ENCODE measurements around the gene POLD2.

DNA sequence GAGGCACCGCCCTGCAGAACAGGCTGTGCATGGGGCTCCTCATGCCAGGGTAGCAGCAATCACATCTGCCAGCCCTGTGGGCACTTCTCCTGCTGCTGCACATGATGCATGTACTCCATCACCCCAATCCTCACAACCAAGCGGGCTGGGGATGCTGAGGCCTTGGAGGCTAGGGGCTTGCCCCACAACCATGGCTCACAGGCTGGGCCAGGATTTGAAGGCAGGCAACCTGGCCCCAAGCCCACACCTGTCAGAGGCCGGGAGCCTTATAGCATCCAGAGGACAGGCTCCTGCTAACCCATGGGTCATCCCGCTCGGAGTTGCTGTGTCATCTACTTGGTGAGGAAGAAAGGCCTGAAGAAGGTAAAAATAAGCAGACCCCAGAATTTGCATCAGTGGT lies 43.2 kb downstream of the POLD2 start:
- TF ChIP-seq POLR2A (IDR thresholded peaks at IDR 0.05; ENCODE audit: low read depth, low read length): no peak
- TF ChIP-seq, protein P1, sequence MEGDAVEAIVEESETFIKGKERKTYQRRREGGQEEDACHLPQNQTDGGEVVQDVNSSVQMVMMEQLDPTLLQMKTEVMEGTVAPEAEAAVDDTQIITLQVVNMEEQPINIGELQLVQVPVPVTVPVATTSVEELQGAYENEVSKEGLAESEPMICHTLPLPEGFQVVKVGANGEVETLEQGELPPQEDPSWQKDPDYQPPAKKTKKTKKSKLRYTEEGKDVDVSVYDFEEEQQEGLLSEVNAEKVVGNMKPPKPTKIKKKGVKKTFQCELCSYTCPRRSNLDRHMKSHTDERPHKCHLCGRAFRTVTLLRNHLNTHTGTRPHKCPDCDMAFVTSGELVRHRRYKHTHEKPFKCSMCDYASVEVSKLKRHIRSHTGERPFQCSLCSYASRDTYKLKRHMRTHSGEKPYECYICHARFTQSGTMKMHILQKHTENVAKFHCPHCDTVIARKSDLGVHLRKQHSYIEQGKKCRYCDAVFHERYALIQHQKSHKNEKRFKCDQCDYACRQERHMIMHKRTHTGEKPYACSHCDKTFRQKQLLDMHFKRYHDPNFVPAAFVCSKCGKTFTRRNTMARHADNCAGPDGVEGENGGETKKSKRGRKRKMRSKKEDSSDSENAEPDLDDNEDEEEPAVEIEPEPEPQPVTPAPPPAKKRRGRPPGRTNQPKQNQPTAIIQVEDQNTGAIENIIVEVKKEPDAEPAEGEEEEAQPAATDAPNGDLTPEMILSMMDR (conservative IDR thresholded peaks at IDR 0.05; ENCODE audit: low read depth, low read length): no peak
- no peak for TF ChIP-seq RFX5 (IDR thresholded peaks at IDR 0.05; ENCODE audit: low read depth, low read length)
- no peak for TF ChIP-seq RAD21 (IDR thresholded peaks at IDR 0.05; ENCODE audit: low read length)
- no peak for TF ChIP-seq BHLHE40 (IDR thresholded peaks at IDR 0.05; ENCODE audit: low read depth, low read length)
- TF ChIP-seq, protein P2, sequence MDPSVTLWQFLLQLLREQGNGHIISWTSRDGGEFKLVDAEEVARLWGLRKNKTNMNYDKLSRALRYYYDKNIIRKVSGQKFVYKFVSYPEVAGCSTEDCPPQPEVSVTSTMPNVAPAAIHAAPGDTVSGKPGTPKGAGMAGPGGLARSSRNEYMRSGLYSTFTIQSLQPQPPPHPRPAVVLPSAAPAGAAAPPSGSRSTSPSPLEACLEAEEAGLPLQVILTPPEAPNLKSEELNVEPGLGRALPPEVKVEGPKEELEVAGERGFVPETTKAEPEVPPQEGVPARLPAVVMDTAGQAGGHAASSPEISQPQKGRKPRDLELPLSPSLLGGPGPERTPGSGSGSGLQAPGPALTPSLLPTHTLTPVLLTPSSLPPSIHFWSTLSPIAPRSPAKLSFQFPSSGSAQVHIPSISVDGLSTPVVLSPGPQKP (IDR thresholded peaks at IDR 0.05; ENCODE audit: borderline replicate concordance, low read depth, low read length): no peak
